Fibroblast of peridontal ligament (primary cell): ENCODE results near the gene MTX2.
"Not testable (repeated sequence)": the region's sequence is repeated elsewhere in the genome, so short reads cannot be mapped to it uniquely, and the experiment has no call there.

ENCODE experiments used
- DNase-seq: peaks from one replicate; pipeline ENCODE4 v3.0.0-alpha.2; 2010; ENCODE audit errors: extremely low read depth

MTX2 gene

GRCh38 chr2:176285321-176285720 is 16.1 kb downstream of the MTX2 start:
- peak; percentile 8 for DNase-seq

- no peak for DNase-seq
Measured at GRCh38 chr2:176291335-176291734, 22.1 kb downstream of the MTX2 start.

DNA sequence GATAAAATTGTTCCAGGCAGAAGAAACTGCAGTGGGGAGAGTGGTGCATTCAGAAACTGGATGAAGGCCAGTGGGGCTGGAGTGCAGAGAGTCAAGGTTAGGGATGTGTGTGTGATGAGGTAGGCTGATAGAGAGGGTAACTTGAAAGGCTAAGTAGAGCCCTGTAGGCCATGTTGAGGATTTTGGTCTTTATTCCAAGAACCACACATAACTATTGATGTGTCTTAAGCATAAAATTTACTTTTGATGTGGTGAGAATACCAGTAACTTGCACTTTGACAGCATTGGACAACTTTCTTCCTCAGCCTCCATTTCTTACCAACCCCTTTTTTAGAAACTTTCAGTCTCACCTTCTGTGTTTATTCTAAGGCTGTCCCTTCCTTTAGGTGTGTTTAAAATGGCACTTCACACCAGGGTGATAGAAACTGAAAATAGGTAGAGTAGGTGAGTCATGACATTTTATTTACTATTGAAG is 22.6 kb downstream of the MTX2 start:
- no peak for DNase-seq

DNA sequence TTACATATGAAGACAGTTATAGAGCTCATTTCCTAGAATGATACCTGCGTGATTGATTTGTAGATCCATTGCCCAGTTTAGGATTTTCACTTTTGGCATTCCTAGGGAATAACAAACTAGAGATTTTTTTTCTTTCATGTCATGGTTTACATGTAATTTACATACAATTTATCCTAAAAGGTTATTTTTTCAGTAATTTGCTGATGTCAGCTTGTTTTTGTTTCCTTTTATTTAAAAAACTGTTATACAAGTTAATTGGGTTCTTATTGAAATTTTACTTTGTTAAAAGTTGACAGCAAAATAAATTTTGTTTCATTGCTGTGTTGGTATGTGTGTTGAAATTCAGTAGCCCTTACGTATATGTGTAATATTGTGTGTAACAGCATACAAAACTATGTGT is 23.4 kb downstream of the MTX2 start:
- no peak for DNase-seq

DNA sequence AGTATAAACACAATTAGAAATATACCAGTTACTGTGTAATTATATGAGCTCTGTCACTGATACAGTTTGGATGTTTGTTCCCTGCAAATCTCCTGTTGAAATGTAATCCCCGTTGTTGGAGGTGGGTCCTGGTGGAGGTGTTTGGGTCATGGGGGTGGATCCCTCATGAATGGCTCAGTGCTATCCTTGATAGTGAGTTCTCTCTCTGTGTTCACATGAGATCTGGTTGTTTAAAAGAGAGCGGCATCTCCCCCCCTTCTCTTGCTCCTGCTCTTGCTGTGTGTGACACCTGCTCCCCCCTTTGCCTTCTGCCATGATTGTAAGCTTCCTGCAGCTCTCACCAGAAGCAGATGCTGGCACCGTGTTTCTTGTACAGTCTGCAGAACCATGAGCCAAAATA is 24.1 kb downstream of the MTX2 start:
- no peak for DNase-seq

GRCh38 chr2:176297067-176297466 is 27.8 kb downstream of the MTX2 start:
- DNase-seq: no peak

DNA sequence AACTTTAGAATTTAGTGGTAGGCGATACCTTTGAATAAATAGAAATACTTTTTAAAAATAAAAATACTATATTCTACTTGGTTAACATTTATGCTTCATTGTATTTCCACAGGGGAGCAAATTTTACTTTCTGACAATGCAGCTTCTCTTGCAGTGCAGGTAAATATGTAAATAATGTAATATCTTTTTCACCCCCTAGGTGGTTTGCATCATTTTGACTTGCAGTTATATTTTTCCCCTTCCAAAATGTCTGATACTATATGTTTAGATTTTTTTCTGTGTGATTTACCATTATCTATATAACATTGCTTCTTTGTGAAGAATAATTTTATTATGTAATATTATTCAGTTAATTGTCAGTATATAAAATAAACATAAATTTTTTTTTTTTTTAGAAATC is 28.5 kb downstream of the MTX2 start:
- DNase-seq: no peak

DNA sequence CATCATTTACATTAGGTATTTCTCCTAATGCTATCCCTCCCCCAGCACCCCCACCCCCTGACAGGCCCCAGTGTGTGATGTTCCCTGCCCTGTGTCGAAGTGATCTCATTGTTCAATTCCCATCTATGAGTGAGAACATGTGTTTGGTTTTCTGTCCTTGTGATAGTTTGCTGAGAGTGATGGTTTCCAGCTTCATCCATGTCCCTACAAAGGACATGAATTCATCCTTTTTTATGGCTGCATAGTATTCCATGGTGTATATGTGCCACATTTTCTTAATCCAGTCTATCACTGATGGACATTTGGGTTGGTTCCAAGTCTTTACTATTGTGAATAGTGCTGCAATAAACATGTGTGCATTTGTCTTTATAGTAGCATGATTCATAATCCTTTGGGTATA is 36.8 kb downstream of the MTX2 start:
- not testable (repeated sequence) for DNase-seq

DNA sequence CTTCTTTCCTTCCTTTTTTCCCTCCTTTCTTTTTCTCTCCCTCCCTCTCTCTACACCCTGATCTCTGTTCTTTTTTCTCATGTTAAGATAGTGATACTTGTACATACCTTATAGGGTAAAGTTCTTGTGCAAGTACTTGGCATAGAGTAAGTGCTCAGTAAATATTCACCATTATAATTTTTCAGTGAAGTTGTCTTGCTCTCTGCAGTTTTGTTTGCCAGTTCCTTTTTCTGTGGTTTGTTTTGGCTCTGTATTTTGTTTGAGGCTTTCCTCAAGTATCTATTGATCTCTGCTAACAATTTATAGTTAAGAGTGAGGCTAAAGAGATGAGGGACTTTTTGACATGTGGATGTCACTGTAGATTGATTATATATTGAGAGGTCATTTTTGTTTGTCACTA is 48.0 kb downstream of the MTX2 start:
- peak; percentile 20 for DNase-seq

GRCh38 chr2:176317623-176318065 is 48.4 kb downstream of the MTX2 start:
- DNase-seq: no peak

GRCh38 chr2:176321916-176322315 is 52.7 kb downstream of the MTX2 start:
- DNase-seq: no peak

- no peak for DNase-seq
Measured at GRCh38 chr2:176324862-176325261, 55.6 kb downstream of the MTX2 start.

GRCh38 chr2:176325732-176326131 is 56.5 kb downstream of the MTX2 start:
- DNase-seq: no peak

DNA sequence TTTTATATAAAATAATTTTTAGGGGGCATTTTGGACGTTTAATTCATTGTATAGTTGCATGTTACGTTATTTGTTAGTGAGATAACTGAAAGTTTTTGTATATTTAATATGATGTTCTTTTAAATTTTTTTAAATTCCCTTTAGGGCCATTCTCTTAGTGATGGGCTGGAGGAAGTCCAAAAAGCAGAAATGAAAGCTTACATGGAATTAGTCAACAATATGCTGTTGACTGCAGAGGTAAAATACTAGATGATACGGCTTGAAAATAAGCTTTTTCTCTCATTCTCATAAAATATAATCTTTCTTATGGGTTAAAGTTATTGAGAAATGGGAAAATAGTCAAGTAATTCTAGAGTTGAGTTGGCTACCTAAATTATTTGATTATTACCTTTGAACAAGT is 58.9 kb downstream of the MTX2 start:
- DNase-seq: no peak

- DNase-seq: no peak
Measured at GRCh38 chr2:176330612-176331011, 61.4 kb downstream of the MTX2 start.

DNA sequence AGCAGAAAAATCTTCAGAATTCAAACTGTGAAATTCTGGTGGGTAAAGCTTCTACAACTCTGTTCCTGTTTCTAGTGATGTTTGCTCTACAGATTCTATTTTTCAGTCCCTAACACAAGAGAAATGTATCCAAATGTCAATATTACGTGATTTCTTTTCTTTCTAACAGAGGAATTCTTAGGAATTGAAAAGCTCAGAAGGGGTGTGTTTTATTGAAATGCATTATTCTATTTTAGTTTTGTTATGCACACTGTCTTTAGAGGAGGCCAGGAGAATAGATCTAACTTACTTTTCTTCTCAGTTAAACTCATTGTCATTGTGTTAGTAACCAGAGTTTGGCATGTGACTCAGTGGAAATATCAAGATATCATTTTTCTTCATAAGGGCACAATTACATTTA is 62.4 kb downstream of the MTX2 start:
- no peak for DNase-seq

DNA sequence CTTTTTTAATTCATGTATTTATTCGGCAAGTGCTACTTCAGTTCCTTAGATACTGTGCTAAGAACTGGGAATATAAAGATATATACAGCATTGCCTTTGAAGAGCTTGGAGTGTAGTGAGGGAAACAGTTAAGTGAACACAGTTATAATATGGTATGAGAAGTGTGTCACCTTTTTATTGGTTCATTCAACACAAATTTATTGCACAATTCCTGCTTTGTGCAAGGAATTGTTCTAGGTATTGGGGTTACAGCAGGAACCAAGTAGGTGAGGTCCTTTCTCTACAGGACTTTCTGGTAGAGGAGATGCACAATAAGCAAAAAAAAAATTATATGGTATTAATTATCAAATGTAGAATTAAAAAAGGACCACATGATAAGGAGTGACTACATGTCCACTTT is 65.5 kb downstream of the MTX2 start:
- no peak for DNase-seq

DNA sequence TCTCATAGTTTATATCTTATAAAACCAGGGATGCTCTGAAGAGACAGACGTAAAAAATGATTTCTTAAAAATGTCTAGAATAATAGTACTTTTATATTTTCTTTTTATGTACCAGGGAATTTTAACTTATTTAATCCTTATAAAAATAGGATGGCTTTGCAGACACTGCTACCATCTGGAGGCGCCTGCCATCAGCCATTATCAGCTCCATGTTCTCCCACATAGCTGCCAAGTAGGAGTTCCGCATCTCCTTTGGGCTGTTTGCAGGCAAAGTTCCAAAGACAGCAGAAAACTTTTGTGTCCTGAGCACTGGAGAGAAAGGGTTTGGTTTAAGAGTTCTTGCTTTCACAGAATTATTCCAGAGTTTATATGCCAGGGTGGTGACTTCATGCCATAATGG is 69.2 kb downstream of the MTX2 start:
- DNase-seq: no peak

GRCh38 chr2:176339208-176339607 is 70.0 kb downstream of the MTX2 start:
- no peak for DNase-seq

DNA sequence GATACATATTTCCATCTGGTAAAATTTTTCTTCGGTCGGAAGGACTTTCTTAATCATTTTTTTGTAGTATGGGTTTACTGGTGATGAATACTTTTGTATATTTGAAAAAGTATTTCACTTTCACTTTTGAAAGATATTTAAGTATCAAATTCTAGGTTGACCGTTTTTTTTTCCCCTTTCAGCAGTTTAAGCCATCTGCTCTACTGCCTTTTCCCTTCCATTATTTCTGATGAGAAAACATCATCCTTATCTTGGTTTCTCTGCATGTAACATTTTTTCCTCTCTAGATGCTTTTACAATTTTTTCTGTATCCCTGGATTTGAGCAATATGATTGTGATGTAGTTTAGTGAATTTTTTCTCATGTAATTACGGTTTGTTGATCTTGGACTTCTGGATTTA is 87.0 kb downstream of the MTX2 start:
- DNase-seq: peak; percentile 25

GRCh38 chr2:176364273-176364977 is 95.2 kb downstream of the MTX2 start:
- DNase-seq: no peak

GRCh38 chr2:176368349-176368748 is 99.1 kb downstream of the MTX2 start:
- DNase-seq: no peak

DNA sequence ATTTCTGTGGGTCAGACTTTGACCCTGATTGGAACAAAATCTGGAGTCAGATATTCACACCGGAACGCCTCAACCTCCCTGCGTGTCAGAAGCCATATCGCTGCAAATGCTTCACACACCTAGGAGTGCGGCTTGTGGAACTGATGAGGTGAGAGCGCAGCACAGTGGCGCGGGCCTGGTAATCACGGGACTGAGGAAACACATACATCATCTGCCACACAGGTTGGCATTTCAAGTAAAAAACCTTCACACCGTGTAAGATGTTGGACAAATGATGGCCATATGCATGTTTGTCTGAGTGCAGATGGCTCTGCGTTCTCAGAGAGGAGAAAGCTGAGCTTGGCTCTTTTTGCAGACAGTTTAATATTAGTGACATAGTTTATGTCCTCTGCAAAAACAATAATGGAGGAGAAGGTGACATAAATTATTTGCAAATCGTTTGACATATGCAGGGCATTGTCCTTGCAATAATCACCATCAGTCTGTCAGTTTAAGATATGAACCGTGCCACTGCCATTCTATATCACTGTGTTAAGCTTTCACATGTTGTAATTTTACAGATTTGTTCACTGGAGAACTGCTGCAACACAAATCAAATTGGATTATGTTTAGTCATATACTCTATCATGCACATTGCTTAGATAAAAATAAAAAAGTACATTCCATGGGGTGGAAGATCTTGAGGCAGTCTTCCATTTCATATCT is 101.4 kb downstream of the MTX2 start:
- DNase-seq: no peak
